IMR-90 (cell line): ENCODE results near the gene CMIP. TPM values are rescaled to one million over a fixed set of nuclear protein-coding genes. Genes with fewer than 3 reads are reported as not detected.

ENCODE experiments used
- ATAC-seq: fragments of 200-7000 bp; cut with Tn5 transposase; 2 replicates; pipeline ENCODE4 v1.9.1; 2020; ENCODE audit warnings: low read depth, mild to moderate bottlenecking, moderate library complexity
- BruUV-seq: library from RNA; stranded (reverse); fragments of 400-500 nt; replicated peaks from 2 replicates; lab custom pipeline; 2021; lab: Mats Ljungman, UMichigan
- CTCF ChIA-PET: fragments of 300-600 bp; formaldehyde crosslinking; extraction: SDS; loops from one replicate; lab custom pipeline; 2021; ENCODE audit warnings: antibody characterized with exemption; lab: Yijun Ruan, JAX
- POLR2A ChIA-PET: fragments of 300-600 bp; sonication (Branson Sonifier 250); formaldehyde crosslinking; loops from one replicate; lab custom pipeline; 2022; ENCODE audit warnings: antibody characterized with exemption; ENCODE audit not compliant: unreplicated experiment; lab: Charles Lee
- DNase-seq: peaks from one replicate; pipeline ENCODE4 v3.0.0; 2013
- H2AFZ ChIP-seq: replicated peaks from 2 replicates; pipeline ENCODE3; 2013; ENCODE audit warnings: low read length, mild to moderate bottlenecking; ENCODE audit not compliant: poor library complexity
- H2AK5ac ChIP-seq: 2 replicates; pipeline ENCODE4 v1.6.1; 2013; ENCODE audit warnings: low read depth, low read length, inconsistent platforms
- H2AK9ac ChIP-seq: replicated peaks from 2 replicates; pipeline ENCODE3; 2013; ENCODE audit warnings: mild to moderate bottlenecking, low read depth, low read length, moderate library complexity; ENCODE audit not compliant: poor library complexity
- H2BK120ac ChIP-seq: 2 replicates; pipeline ENCODE4 v1.6.1; 2013; ENCODE audit warnings: low read depth, low read length, inconsistent platforms
- H2BK15ac ChIP-seq: 3 replicates; pipeline ENCODE4 v1.6.1; 2013; ENCODE audit warnings: low read depth, low read length, inconsistent platforms
- H2BK20ac ChIP-seq: 2 replicates; pipeline ENCODE4 v1.6.1; 2013; ENCODE audit warnings: low read depth, mild to moderate bottlenecking, inconsistent platforms, low read length, moderate library complexity
- H2BK5ac ChIP-seq: 2 replicates; pipeline ENCODE4 v1.6.1; 2013; ENCODE audit warnings: mild to moderate bottlenecking, low read depth, low read length, inconsistent platforms; ENCODE audit not compliant: poor library complexity, severe bottlenecking
- H3K14ac ChIP-seq: replicated peaks from 2 replicates; pipeline ENCODE4 v1.6.1; 2013; ENCODE audit warnings: low read depth, low read length, inconsistent platforms
- H3K18ac ChIP-seq: 2 replicates; pipeline ENCODE4 v1.6.1; 2013; ENCODE audit warnings: low read depth, low read length, control low read depth
- H3K23ac ChIP-seq: 2 replicates; pipeline ENCODE4 v1.6.1; 2013; ENCODE audit warnings: low read depth, low read length, inconsistent platforms
- H3K27ac ChIP-seq: 2 replicates; pipeline ENCODE4 v1.5.1; 2013; ENCODE audit warnings: mild to moderate bottlenecking, control low read depth, low read length; ENCODE audit not compliant: insufficient read depth
- H3K27me3 ChIP-seq: 2 replicates; pipeline ENCODE4 v1.6.1; 2013; ENCODE audit warnings: low read length; ENCODE audit not compliant: control insufficient read depth, insufficient read depth
- H3K36me3 ChIP-seq: 2 replicates; pipeline ENCODE4 v1.6.1; 2013; ENCODE audit warnings: low read length, mixed read lengths; ENCODE audit not compliant: control insufficient read depth, insufficient read depth
- H3K4ac ChIP-seq: 2 replicates; pipeline ENCODE4 v1.6.1; 2013; ENCODE audit warnings: low read depth, low read length, inconsistent platforms
- H3K4me1 ChIP-seq: 2 replicates; pipeline ENCODE4 v1.6.1; 2013; ENCODE audit warnings: low read length, mixed read lengths; ENCODE audit not compliant: control insufficient read depth, insufficient read depth
- H3K4me2 ChIP-seq: 2 replicates; pipeline ENCODE4 v1.6.1; 2013; ENCODE audit warnings: low read depth, mild to moderate bottlenecking, control low read depth, low read length, moderate library complexity
- H3K4me3 ChIP-seq: 2 replicates; pipeline ENCODE4 v1.5.1; 2013; ENCODE audit warnings: low read depth, mild to moderate bottlenecking, control low read depth, low read length, moderate library complexity; ENCODE audit not compliant: insufficient read depth
- H3K56ac ChIP-seq: 2 replicates; pipeline ENCODE4 v1.6.1; 2013; ENCODE audit warnings: low read length, inconsistent platforms; ENCODE audit not compliant: insufficient read depth; ENCODE audit errors: extremely low read depth
- H3K79me1 ChIP-seq, 2 experiments: 2 replicates each; pipeline ENCODE4 v1.6.1; 2013; ENCODE audit warnings: low read length in 2 of 2, inconsistent platforms in 1 of 2, low read depth in 1 of 2
- H3K9ac ChIP-seq: 2 replicates; pipeline ENCODE4 v1.6.1; 2013; ENCODE audit warnings: low read depth, low read length, control low read depth
- H3K9me1 ChIP-seq: 2 replicates; pipeline ENCODE4 v1.6.1; 2013; ENCODE audit warnings: low read length, inconsistent platforms; ENCODE audit not compliant: insufficient read depth
- H3K9me3 ChIP-seq: 2 replicates; pipeline ENCODE4 v1.6.1; 2013; ENCODE audit warnings: low read length; ENCODE audit not compliant: control insufficient read depth, insufficient read depth
- H4K20me1 ChIP-seq: 2 replicates; pipeline ENCODE4 v1.6.1; 2013; ENCODE audit warnings: low read length, inconsistent platforms; ENCODE audit not compliant: insufficient read depth
- H4K5ac ChIP-seq: 2 replicates; pipeline ENCODE4 v1.6.1; 2013; ENCODE audit warnings: mild to moderate bottlenecking, low read depth, low read length, control low read depth
- H4K8ac ChIP-seq, 2 experiments: 2 replicates each; pipeline ENCODE4 v1.6.1; 2013; ENCODE audit warnings: low read depth in 2 of 2, low read length in 2 of 2, control low read depth in 1 of 2, inconsistent platforms in 1 of 2
- H4K91ac ChIP-seq: 2 replicates; pipeline ENCODE4 v1.6.1; 2013; ENCODE audit warnings: low read depth, low read length, inconsistent platforms; ENCODE audit not compliant: insufficient read depth
- CEBPB ChIP-seq: IDR thresholded peaks from 2 replicates; pipeline ENCODE4 v1.6.1; 2012; ENCODE audit warnings: low read depth, low read length, improper control_type of control experiment
- CHD1 ChIP-seq: IDR thresholded peaks from 2 replicates; pipeline ENCODE4 v1.6.1; 2012; ENCODE audit warnings: low read depth, low read length, improper control_type of control experiment
- FOS ChIP-seq: fragments of 150-350 bp; IDR thresholded peaks from 2 replicates; pipeline ENCODE4 v1.6.1; 2016; ENCODE audit warnings: low read depth, low read length
- MXI1 ChIP-seq: IDR thresholded peaks from 2 replicates; pipeline ENCODE4 v1.6.1; 2012; ENCODE audit warnings: low read depth, mild to moderate bottlenecking, low read length, moderate library complexity, borderline replicate concordance
- POLR2A ChIP-seq: IDR thresholded peaks from 2 replicates; pipeline ENCODE4 v1.6.1; 2012; ENCODE audit warnings: mild to moderate bottlenecking, low read depth, low read length
- RCOR1 ChIP-seq: IDR thresholded peaks from 2 replicates; pipeline ENCODE4 v1.6.1; 2012; ENCODE audit warnings: mild to moderate bottlenecking, low read length, improper control_type of control experiment; ENCODE audit not compliant: insufficient replicate concordance
- RFX5 ChIP-seq: IDR thresholded peaks from 2 replicates; pipeline ENCODE4 v1.8.0; 2012; ENCODE audit warnings: low read depth, mild to moderate bottlenecking, low read length, moderate library complexity
- SMC3 ChIP-seq: fragments of 150-350 bp; IDR thresholded peaks from 2 replicates; pipeline ENCODE4 v1.6.1; 2016; ENCODE audit warnings: low read depth, mild to moderate bottlenecking, antibody characterized with exemption, low read length, moderate library complexity
- WGBS, 2 experiments: methylation state at CpG; one replicate each; pipeline versions ENCODE4 v1.1.5 to v1.1.7; 2013; ENCODE audit warnings: missing lambda C conversion rate in 2 of 2; ENCODE audit not compliant: insufficient read length in 1 of 2; ENCODE audit errors: extremely low coverage in 2 of 2; 5-methylcytosine and 5-hydroxymethylcytosine counted together
- dilution Hi-C: fragments of 300-500 bp; cut with HindIII; formaldehyde crosslinking; loops from one replicate; pipeline ENCODE4 v1.14.3; 2018; ENCODE audit warnings: low sequenced_read_pairs; ENCODE audit not compliant: unreplicated experiment
- in situ Hi-C: fragments of 300-500 bp; cut with MboI; formaldehyde crosslinking; loops from 3 replicates; pipeline ENCODE4 v1.14.3; 2019; ENCODE audit warnings: low sequenced_read_pairs, inconsistent platforms, mixed read lengths
- intact Hi-C: fragments of 100-400 bp; cut with micrococcal nuclease; formaldehyde crosslinking; loops from 2 replicates; pipeline ENCODE4 v1.10.0; 2022
- polyA plus RNA-seq, 3 experiments: library from polyadenylated mRNA; depleted of rRNA; stranded (reverse); fragments of >200 nt; gene quantifications; 2 replicates each; pipeline ENCODE4 v1.2.3, GENCODE V29; 2012; ENCODE audit warnings: low replicate concordance in 1 of 3
- total RNA-seq: library from RNA; depleted of rRNA; stranded (reverse); fragments of >200 nt; gene quantifications from 2 replicates; pipeline ENCODE4 v1.2.3, GENCODE V29; 2012
- TF ChIP-seq, protein P1 (sequence below): fragments of 150-350 bp; IDR thresholded peaks from 2 replicates; pipeline ENCODE4 v1.6.1; 2017; ENCODE audit warnings: mild to moderate bottlenecking, antibody characterized with exemption, low read length, low read depth
- TF ChIP-seq, protein P2 (sequence below): fragments of 150-350 bp; IDR thresholded peaks from 2 replicates; pipeline ENCODE4 v1.6.1; 2016; ENCODE audit warnings: low read depth, mild to moderate bottlenecking, low read length, moderate library complexity, borderline replicate concordance
- TF ChIP-seq, protein P3 (sequence below): conservative IDR thresholded peaks from 2 replicates; pipeline ENCODE4 v1.5.1; 2012; ENCODE audit warnings: mild to moderate bottlenecking, low read depth, low read length, improper control_type of control experiment

Gene CMIP
- total and polyA plus RNA-seq, 2 of the 4 experiments (the other 2 are of a cell fraction): 3.2 to 11.6 TPM

DNA sequence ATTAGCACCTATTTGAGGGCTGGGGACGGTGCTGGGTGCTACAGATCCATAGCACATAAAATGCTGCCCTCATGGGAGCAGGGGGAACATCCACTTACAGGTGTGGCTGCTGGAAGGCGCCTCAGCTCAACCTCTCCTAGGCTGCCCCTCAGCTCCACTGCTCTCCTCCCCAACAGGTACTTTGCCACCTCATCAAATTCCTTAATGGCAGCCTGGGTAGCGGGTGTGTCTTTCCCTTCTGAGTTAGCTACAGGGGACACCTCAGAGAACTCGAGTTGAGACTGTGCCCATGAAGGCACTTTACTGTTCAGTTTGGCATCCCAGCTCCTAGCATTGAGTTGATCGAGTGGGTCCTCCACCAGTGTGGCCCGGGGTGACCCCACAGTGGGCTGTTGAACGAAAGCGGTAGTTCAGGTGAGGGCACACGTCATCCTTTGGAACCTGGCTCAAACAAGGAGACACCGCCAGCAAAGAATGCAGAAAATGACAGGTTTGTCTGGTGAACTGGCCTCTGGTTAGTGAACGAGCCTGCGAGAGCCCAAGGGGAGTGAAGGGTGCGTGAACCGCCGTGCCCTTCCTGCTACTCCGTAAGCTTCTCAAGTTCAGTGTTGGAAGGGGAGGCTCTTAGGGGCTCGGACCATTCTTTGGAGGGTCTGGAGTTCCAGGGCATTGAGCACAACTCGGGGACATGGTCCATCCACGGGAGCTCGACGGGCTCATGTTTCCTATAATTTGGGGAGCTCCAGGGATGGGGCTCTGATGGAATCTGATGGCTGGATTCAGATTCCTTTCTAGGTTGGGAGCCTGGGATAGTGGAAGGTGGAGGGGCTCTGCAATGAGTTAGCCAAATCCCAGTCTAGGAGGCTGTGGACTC, 3.5 kb upstream of the CMIP start (continued):
- TF ChIP-seq, protein P1, sequence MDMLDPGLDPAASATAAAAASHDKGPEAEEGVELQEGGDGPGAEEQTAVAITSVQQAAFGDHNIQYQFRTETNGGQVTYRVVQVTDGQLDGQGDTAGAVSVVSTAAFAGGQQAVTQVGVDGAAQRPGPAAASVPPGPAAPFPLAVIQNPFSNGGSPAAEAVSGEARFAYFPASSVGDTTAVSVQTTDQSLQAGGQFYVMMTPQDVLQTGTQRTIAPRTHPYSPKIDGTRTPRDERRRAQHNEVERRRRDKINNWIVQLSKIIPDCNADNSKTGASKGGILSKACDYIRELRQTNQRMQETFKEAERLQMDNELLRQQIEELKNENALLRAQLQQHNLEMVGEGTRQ: no peak
- TF ChIP-seq RCOR1: no peak

DNA sequence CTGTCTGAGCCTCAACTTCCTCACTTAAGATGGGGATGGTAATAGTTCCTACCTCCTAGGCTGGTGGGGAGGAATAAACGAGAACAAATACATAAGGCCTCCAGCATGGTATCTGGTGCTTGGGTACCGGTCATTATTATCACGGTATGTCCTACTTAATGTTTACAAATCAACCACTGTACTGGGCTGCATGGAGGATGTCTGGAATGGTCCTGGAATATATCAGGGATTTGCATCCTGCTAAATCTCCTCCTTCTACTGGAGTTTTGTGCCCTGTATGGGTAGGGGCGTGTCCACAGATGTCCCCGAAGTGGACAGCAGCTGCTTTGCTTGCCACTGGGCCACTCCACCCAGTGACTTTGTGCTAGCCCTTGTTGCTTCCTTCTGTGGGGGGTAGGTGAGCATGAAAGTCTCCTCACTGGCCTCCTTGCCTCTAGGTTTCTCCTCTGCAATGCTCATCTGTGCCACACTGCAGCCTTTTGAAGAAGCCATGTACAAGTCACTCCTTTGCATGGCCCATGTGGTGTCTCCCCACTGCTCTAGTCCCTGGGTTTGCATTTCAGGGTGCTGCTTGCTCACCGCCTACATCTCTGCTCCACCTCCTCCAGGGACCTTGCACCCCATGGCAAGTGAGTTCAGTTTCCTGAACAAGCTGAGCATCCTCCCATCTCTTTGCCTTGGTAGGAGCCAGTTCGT, 2.2 kb upstream of the CMIP start:
- ATAC-seq (no peak), DNase-seq (no peak)
- peaks cover 4% of the 10 kb centered on the region for H3K4me1 ChIP-seq
- H4K91ac ChIP-seq: no peak overlapping the region
- dilution Hi-C loops: no loop called here
- H2BK120ac ChIP-seq: no peak overlapping the region
- in situ Hi-C loops: no loop called here
- no peaks in the 10 kb centered on the region for H3K9me3 ChIP-seq
- H3K56ac ChIP-seq: no peak overlapping the region
- no peak overlapping the region for H2BK5ac ChIP-seq
- no peaks in the 10 kb centered on the region for H3K36me3 ChIP-seq
- H3K4me3 ChIP-seq: no peak overlapping the region
- no peak overlapping the region for H3K4ac ChIP-seq
- no peak overlapping the region for H3K27ac ChIP-seq
- no peak overlapping the region for H4K5ac ChIP-seq
- no peak overlapping the region for H2BK15ac ChIP-seq
- no peak overlapping the region for H4K8ac ChIP-seq
- H3K9me1 ChIP-seq: no peaks in the 10 kb centered on the region; the same call in 1 of the 2 replicates
- no peak overlapping the region for H3K9ac ChIP-seq
- no peak overlapping the region for H2BK20ac ChIP-seq
- BruUV-seq: no TSS peak
- H2AFZ ChIP-seq: peak overlapping the region; percentile 38
- no peak overlapping the region for H3K14ac ChIP-seq
- no peak overlapping the region for H3K18ac ChIP-seq
- H3K23ac ChIP-seq: no peak overlapping the region; the same call in 1 of the 2 replicates
- peaks cover 12% of the 10 kb centered on the region for H4K20me1 ChIP-seq
- ChIA-PET POLR2A (no interaction called here), CTCF (interaction anchor here (0.6 kb wide), 1 partner anchor 143 kb away, joined by 3 read pairs; no protein-coding TSS in a partner anchor)
- peaks cover 7 to 23% of the 10 kb centered on the region in 2 experiments; a peak in 3 of 4 replicates for H3K79me1 ChIP-seq
- 100% methylated on average over 1 of the region's 7 CpGs; no CpG with 5 or more reads in 1 of the 2 experiments for WGBS, 2 experiments
- H3K4me2 ChIP-seq: no peak overlapping the region
- H2AK5ac ChIP-seq: no peak overlapping the region
- H2AK9ac ChIP-seq: no peak overlapping the region
- intact Hi-C loops: loop anchor here (10.0 kb wide), 1 partner anchor 142 kb away; no protein-coding TSS in a partner anchor
- H3K27me3 ChIP-seq: peaks cover 43% of the 10 kb centered on the region
- TF ChIP-seq FOS (no peak), RFX5 (no peak), CHD1 (no peak), SMC3 (no peak), CEBPB (no peak), POLR2A (no peak), MXI1 (no peak)
- TF ChIP-seq, protein P2, sequence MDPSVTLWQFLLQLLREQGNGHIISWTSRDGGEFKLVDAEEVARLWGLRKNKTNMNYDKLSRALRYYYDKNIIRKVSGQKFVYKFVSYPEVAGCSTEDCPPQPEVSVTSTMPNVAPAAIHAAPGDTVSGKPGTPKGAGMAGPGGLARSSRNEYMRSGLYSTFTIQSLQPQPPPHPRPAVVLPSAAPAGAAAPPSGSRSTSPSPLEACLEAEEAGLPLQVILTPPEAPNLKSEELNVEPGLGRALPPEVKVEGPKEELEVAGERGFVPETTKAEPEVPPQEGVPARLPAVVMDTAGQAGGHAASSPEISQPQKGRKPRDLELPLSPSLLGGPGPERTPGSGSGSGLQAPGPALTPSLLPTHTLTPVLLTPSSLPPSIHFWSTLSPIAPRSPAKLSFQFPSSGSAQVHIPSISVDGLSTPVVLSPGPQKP: no peak
- TF ChIP-seq, protein P3, sequence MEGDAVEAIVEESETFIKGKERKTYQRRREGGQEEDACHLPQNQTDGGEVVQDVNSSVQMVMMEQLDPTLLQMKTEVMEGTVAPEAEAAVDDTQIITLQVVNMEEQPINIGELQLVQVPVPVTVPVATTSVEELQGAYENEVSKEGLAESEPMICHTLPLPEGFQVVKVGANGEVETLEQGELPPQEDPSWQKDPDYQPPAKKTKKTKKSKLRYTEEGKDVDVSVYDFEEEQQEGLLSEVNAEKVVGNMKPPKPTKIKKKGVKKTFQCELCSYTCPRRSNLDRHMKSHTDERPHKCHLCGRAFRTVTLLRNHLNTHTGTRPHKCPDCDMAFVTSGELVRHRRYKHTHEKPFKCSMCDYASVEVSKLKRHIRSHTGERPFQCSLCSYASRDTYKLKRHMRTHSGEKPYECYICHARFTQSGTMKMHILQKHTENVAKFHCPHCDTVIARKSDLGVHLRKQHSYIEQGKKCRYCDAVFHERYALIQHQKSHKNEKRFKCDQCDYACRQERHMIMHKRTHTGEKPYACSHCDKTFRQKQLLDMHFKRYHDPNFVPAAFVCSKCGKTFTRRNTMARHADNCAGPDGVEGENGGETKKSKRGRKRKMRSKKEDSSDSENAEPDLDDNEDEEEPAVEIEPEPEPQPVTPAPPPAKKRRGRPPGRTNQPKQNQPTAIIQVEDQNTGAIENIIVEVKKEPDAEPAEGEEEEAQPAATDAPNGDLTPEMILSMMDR: no peak
